Epithelial cell of proximal tubule (primary cell): Measurements from ENCODE around the gene TNIP3. TPM values are rescaled to one million over a fixed set of nuclear protein-coding genes. Genes with fewer than 3 reads are reported as not detected.

Experiments
- DNase-seq: peaks from one replicate; pipeline ENCODE4 v3.0.0-alpha.2; 2011; ENCODE audit warnings: low read depth
- H3K4me3 ChIP-seq: 2 replicates; pipeline ENCODE4 v1.5.1; 2011; ENCODE audit warnings: low read depth, mild to moderate bottlenecking, low read length
- total RNA-seq: library from RNA; depleted of rRNA; stranded (reverse); fragments of >200 nt; gene quantifications from 2 replicates; pipeline ENCODE4 v1.2.3, GENCODE V29; 2015
- TF ChIP-seq, protein P1 (sequence below): conservative IDR thresholded peaks from 2 replicates; pipeline ENCODE4 v1.5.1; 2012; ENCODE audit warnings: low read depth, mild to moderate bottlenecking, low read length

Gene TNIP3
- total RNA-seq, 1 donor from 2014 or later, result 0.46 TPM

DNA sequence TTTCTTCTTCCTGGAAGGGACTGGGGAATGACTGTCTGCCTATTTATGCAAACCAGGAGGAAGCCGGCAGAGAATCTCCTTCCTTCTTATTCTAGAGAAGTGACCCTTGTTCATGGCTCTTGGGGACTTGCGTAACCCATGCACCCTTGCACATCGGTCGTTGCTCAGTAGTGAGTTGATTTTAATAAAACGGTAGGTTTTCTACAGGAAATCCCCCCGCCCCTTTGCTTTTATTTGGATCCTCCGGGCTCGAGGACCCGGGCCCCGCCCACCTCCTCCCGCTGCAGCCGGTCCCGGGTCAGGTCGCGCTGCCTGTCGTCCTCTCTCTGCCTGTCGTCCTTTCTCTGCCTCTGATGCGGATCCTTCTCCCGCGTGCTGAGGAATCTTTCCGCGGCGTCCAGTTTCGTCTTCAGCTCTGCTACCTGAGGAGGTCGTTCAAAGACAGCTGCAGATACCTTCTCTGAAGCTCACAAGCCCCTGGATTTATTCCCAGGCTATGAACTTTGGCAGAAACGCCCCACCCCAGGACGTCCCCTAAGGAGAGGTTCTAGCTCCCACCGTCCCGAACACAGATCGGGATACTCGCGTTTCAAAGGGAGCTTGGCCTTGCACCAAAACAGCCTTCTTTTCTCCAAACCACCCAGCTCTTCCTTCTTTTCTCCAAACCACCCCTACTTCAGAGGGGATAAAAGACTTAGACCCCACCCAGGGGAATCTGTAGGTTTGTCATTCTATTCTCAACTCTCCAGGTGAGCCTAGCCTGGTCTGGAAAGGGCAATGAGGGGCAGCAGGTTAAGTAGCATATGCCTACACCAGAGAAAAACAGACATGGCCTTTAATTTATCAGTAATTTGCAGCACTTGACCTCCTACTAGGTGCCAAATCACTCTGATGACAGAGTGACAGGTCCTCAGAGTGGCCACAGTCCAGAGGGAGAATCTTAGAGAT lies 7.0 kb downstream of the TNIP3 start:
- TF ChIP-seq, protein P1, sequence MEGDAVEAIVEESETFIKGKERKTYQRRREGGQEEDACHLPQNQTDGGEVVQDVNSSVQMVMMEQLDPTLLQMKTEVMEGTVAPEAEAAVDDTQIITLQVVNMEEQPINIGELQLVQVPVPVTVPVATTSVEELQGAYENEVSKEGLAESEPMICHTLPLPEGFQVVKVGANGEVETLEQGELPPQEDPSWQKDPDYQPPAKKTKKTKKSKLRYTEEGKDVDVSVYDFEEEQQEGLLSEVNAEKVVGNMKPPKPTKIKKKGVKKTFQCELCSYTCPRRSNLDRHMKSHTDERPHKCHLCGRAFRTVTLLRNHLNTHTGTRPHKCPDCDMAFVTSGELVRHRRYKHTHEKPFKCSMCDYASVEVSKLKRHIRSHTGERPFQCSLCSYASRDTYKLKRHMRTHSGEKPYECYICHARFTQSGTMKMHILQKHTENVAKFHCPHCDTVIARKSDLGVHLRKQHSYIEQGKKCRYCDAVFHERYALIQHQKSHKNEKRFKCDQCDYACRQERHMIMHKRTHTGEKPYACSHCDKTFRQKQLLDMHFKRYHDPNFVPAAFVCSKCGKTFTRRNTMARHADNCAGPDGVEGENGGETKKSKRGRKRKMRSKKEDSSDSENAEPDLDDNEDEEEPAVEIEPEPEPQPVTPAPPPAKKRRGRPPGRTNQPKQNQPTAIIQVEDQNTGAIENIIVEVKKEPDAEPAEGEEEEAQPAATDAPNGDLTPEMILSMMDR, result no peak
- no peak for DNase-seq
- H3K4me3 ChIP-seq, result peak overlapping the region; percentile 56

DNA sequence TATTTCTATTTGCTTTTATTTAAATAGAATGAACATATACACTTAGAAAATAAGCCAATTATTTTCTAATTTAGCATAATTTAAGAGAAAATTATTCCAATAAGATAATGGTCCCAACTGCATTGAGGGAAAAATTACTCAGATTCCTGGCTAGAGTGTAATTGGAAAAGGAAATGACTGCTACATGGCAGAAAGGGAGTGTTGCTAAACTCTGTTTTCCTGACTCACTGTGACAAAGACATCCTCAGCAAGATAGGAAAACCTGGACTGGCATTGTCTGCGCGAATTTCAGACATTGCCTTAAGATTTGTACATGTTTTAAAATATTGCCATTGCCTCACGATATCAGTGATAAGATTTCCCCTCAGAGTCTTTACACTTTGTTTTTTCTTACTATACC lies 8.2 kb downstream of the TNIP3 start:
- peak overlapping the region; percentile 56 for H3K4me3 ChIP-seq
- DNase-seq, result peak; percentile 23
- TF ChIP-seq, protein P1, result no peak

DNA sequence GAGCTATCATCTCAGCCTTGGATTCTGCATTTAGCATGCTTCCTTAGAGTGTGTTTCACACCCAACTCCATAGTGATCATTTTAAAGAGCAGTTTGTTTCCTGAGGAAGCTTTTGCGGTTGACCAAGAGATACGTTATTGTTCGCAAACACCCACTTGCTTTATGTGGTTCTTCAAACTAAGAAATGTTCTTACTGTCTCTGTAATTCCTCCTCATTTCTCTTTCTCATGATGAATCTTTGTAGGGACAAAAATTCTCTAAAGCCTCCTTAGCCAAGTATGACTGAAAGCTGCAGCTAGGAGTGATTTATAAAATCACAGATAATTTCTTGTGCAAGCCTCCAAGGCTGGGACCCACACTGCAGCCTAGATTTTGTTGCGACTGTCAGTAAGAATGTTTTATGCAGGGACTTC lies 10.0 kb downstream of the TNIP3 start:
- no peak overlapping the region for H3K4me3 ChIP-seq
- TF ChIP-seq, protein P1, result no peak
- DNase-seq, result no peak

DNA sequence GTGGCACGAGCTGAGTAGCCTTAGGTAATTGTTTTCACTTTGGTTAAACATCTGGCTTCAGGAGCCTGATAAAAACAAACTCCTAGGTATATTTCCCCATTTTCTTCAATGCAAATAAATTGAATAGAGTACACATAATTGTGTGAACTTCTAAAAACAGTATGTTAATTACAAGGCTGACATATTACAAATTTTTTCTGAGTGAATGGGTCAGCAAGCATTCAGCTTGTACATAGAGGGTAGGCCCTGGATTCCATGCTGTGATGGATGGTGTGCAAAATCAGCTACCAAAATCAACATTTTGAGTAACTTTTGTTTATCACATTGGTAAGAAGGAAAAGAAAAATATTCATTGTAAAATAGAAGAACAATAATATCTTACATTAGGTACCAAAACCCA lies 12.2 kb downstream of the TNIP3 start:
- TF ChIP-seq, protein P1, result no peak
- no peak for DNase-seq
- no peak overlapping the region for H3K4me3 ChIP-seq

DNA sequence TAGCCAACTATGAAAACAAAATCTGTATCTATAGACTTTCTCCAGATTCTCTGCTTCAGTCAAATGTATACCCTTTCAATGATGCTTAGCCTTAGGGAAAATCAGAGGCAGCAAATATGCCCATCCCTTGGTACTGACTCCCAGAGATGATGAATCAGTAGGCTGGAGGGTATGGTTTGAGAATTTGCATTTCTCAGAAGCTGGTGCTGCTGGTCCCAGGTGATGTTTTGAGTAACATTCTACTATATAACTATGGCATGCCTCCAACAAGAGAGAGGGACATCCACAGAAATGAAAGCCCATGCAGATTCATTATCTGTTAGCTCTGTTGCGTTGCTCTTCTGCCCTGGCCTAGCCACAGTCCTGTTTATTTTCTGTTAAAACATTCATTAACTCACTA lies 13.6 kb downstream of the TNIP3 start:
- TF ChIP-seq, protein P1, result no peak
- H3K4me3 ChIP-seq, result no peak overlapping the region
- no peak for DNase-seq

DNA sequence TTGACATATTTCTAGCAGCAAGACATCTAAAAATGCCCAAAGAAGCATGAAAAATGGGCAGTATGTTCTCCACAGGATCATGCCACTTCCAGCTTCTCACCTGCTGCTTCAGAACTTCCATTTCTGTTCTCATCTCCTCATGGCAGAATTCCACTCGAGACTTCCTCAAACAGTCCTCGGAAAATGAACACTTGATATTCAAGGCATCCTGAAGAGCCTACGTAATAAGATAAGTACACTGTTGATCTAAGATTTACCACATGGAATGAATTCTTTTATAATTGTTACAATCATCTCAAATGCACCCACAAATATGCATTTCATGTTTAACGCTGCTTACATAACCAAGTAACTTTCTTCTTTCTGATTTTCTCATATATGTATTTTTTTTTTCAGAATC lies 14.1 kb downstream of the TNIP3 start:
- TF ChIP-seq, protein P1, result no peak
- H3K4me3 ChIP-seq, result no peak overlapping the region
- no peak for DNase-seq

DNA sequence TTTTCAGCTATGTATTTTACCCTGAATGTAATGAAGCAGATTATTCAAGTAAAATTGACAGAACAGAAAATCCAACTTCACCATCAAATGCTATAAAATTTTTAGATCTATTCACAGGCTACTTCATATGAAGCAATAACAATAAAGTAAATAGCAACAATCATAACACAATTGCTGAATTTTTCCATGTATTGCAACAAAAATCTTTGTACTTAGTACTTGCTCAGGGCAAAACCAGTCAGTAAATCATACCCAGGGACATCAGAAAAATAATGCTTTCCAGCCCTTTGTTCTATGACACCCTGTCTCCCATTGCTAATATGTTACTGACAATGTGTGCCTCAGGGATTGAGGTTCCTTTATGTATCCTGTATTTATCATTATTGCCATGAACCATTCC lies 15.5 kb downstream of the TNIP3 start:
- H3K4me3 ChIP-seq, result no peak overlapping the region
- DNase-seq, result no peak
- TF ChIP-seq, protein P1, result no peak
